Duodenal mucosa (tissue), 2 donors: ENCODE measurements around the gene SLC8B1.

Experiments
- H3K27ac ChIP-seq: one replicate; pipeline ENCODE4 v1.7.0; 2013; ENCODE audit warnings: low read depth, low read length
- H3K27me3 ChIP-seq, 2 donors: one replicate each; pipeline ENCODE4 v1.7.0; 2013; ENCODE audit warnings: low read length in 2 of 2, control low read depth in 1 of 2; ENCODE audit not compliant: insufficient read depth in 2 of 2, control insufficient read depth in 1 of 2
- H3K36me3 ChIP-seq, 2 donors: one replicate each; pipeline ENCODE4 v1.7.0; 2013; ENCODE audit warnings: low read length in 2 of 2, control low read depth in 1 of 2; ENCODE audit not compliant: insufficient read depth in 2 of 2, control insufficient read depth in 1 of 2
- H3K4me1 ChIP-seq, 2 donors: one replicate each; pipeline ENCODE4 v1.7.0; 2013; ENCODE audit warnings: low read length in 2 of 2, control low read depth in 1 of 2; ENCODE audit not compliant: insufficient read depth in 2 of 2, control insufficient read depth in 1 of 2
- H3K4me3 ChIP-seq, 2 donors: one replicate each; pipeline ENCODE4 v1.7.0; 2013; ENCODE audit warnings: low read length in 2 of 2, low read depth in 1 of 2
- H3K9ac ChIP-seq, 2 donors: one replicate each; pipeline ENCODE4 v1.7.0; 2013; ENCODE audit warnings: low read length in 2 of 2, low read depth in 1 of 2
- H3K9me3 ChIP-seq, 2 donors: one replicate each; pipeline ENCODE4 v1.7.0; 2013; ENCODE audit warnings: low read length in 2 of 2, control low read depth in 1 of 2; ENCODE audit not compliant: control insufficient read depth in 1 of 2

Gene SLC8B1

GRCh38 chr12:113305281-113305856 is 29.5 kb downstream of the SLC8B1 start:
- H3K4me3 ChIP-seq, result no peak overlapping the region
- H3K4me1 ChIP-seq, result no peaks in the 10 kb centered on the region
- no peaks in the 10 kb centered on the region for H3K27me3 ChIP-seq
- H3K27ac ChIP-seq, result no peak overlapping the region
- H3K36me3 ChIP-seq, result peaks cover 12 to 47% of the 10 kb centered on the region in 2 donors
- H3K9ac ChIP-seq, result no peak overlapping the region
- H3K9me3 ChIP-seq, result no peaks in the 10 kb centered on the region

GRCh38 chr12:113302886-113303640 is 31.8 kb downstream of the SLC8B1 start:
- no peak overlapping the region for H3K4me3 ChIP-seq
- no peak overlapping the region for H3K9ac ChIP-seq
- H3K9me3 ChIP-seq, result no peaks in the 10 kb centered on the region
- peaks cover 5 to 13% of the 10 kb centered on the region in 2 donors for H3K4me1 ChIP-seq
- no peaks in the 10 kb centered on the region for H3K27me3 ChIP-seq
- H3K36me3 ChIP-seq, result peaks cover 9 to 44% of the 10 kb centered on the region in 2 donors
- H3K27ac ChIP-seq, result no peak overlapping the region

GRCh38 chr12:113302466-113302865 is 32.4 kb downstream of the SLC8B1 start:
- no peaks in the 10 kb centered on the region for H3K9me3 ChIP-seq
- H3K4me1 ChIP-seq, result peaks cover 5 to 13% of the 10 kb centered on the region in 2 donors
- no peak overlapping the region for H3K4me3 ChIP-seq
- H3K9ac ChIP-seq, result no peak overlapping the region
- H3K27ac ChIP-seq, result no peak overlapping the region
- peaks cover 9 to 43% of the 10 kb centered on the region in 2 donors for H3K36me3 ChIP-seq
- H3K27me3 ChIP-seq, result no peaks in the 10 kb centered on the region

GRCh38 chr12:113301811-113302210 is 33.1 kb downstream of the SLC8B1 start:
- H3K9ac ChIP-seq, result no peak overlapping the region
- H3K27me3 ChIP-seq, result no peaks in the 10 kb centered on the region
- H3K9me3 ChIP-seq, result no peaks in the 10 kb centered on the region
- H3K27ac ChIP-seq, result no peak overlapping the region
- no peak overlapping the region for H3K4me3 ChIP-seq
- peaks cover 9 to 43% of the 10 kb centered on the region in 2 donors for H3K36me3 ChIP-seq
- H3K4me1 ChIP-seq, result peaks cover 5 to 13% of the 10 kb centered on the region in 2 donors

GRCh38 chr12:113299619-113300237 is 35.2 kb downstream of the SLC8B1 start:
- Histone ChIP-seq H3K27me3 (no peaks in the 10 kb centered on the region), H3K9ac (no peak overlapping the region), H3K9me3 (no peaks in the 10 kb centered on the region), H3K4me1 (peaks cover 5 to 13% of the 10 kb centered on the region in 2 donors), H3K27ac (no peak overlapping the region), H3K36me3 (peaks cover 7 to 43% of the 10 kb centered on the region in 2 donors), H3K4me3 (no peak overlapping the region)

GRCh38 chr12:113298861-113299545 is 35.9 kb downstream of the SLC8B1 start:
- Histone ChIP-seq H3K9me3 (no peaks in the 10 kb centered on the region), H3K36me3 (peaks cover 4 to 38% of the 10 kb centered on the region in 2 donors), H3K4me3 (no peak overlapping the region), H3K4me1 (peaks cover 5 to 13% of the 10 kb centered on the region in 2 donors), H3K27me3 (no peaks in the 10 kb centered on the region), H3K27ac (no peak overlapping the region), H3K9ac (no peak overlapping the region)

GRCh38 chr12:113298472-113298817 is 36.5 kb downstream of the SLC8B1 start:
- no peak overlapping the region for H3K27ac ChIP-seq

GRCh38 chr12:113297621-113298471 is 37.1 kb downstream of the SLC8B1 start:
- H3K4me3 ChIP-seq, result no peak overlapping the region
- H3K9ac ChIP-seq, result no peak overlapping the region
- H3K9me3 ChIP-seq, result no peaks in the 10 kb centered on the region
- no peaks in the 10 kb centered on the region for H3K27me3 ChIP-seq
- H3K4me1 ChIP-seq, result peaks cover 5 to 13% of the 10 kb centered on the region in 2 donors
- H3K27ac ChIP-seq, result no peak overlapping the region
- peaks cover 11 to 46% of the 10 kb centered on the region in 2 donors for H3K36me3 ChIP-seq

More at GRCh38 chr12:113298472-113298817, 36.5 kb downstream of the SLC8B1 start:
- Histone ChIP-seq H3K4me1 (peaks cover 5 to 13% of the 10 kb centered on the region in 2 donors), H3K36me3 (peaks cover 5 to 40% of the 10 kb centered on the region in 2 donors), H3K9ac (no peak overlapping the region), H3K9me3 (no peaks in the 10 kb centered on the region), H3K27me3 (no peaks in the 10 kb centered on the region), H3K4me3 (no peak overlapping the region)

- Histone ChIP-seq H3K27me3 (no peaks in the 10 kb centered on the region), H3K36me3 (peaks cover 17 to 51% of the 10 kb centered on the region in 2 donors), H3K4me1 (peaks cover 5 to 13% of the 10 kb centered on the region in 2 donors), H3K4me3 (no peak overlapping the region), H3K27ac (no peak overlapping the region), H3K9me3 (no peaks in the 10 kb centered on the region), H3K9ac (no peak overlapping the region)
Measured at GRCh38 chr12:113297214-113297587, 37.7 kb downstream of the SLC8B1 start.
